DND-41 (cell line): ENCODE results near the gene AGAP5.
A peak's percentile ranks its signal among the peaks of the same experiment; 100 is the strongest.
"Not testable (repeated sequence)": the region's sequence is repeated elsewhere in the genome, so short reads cannot be mapped to it uniquely, and the experiment has no call there.

Experiments
- ATAC-seq: fragments of 200-7000 bp; cut with Tn5 transposase; 3 replicates; pipeline ENCODE4 v1.9.1; 2021; ENCODE audit warnings: low read depth; ENCODE audit not compliant: insufficient read depth
- DNase-seq: peaks from one replicate; pipeline ENCODE4 v3.0.0-alpha.2; 2020
- H2AFZ ChIP-seq: 2 replicates; pipeline ENCODE4 v1.6.0; 2012; ENCODE audit warnings: low read depth, low read length
- H3K27ac ChIP-seq: 2 replicates; pipeline ENCODE4 v1.5.1; 2012; ENCODE audit warnings: low read length, inconsistent platforms
- H3K27me3 ChIP-seq: fragments of 200-600 bp; sonication (generic); 2 replicates; pipeline ENCODE4 v1.6.0; 2012; ENCODE audit warnings: low read length, mild to moderate bottlenecking, inconsistent platforms; ENCODE audit not compliant: insufficient read depth, poor library complexity
- H3K36me3 ChIP-seq: 2 replicates; pipeline ENCODE4 v1.5.1; 2012; ENCODE audit warnings: low read length, inconsistent platforms; ENCODE audit not compliant: insufficient read depth
- H3K4me1 ChIP-seq: 2 replicates; pipeline ENCODE4 v1.5.1; 2012; ENCODE audit warnings: mild to moderate bottlenecking, low read length; ENCODE audit not compliant: insufficient read depth
- H3K4me2 ChIP-seq: 2 replicates; pipeline ENCODE4 v1.6.0; 2012; ENCODE audit warnings: mild to moderate bottlenecking, moderate library complexity, low read length, inconsistent platforms; ENCODE audit not compliant: insufficient read depth
- H3K4me3 ChIP-seq, 2 experiments: fragments of 200-600 bp in 1 of 2; shearing (Covaris generic) in 1 of 2; 2 replicates each; pipeline ENCODE4 v1.5.1; 2012 to 2016; ENCODE audit warnings: inconsistent platforms in 2 of 2, low read length in 2 of 2, mild to moderate bottlenecking in 2 of 2, low read depth in 1 of 2, moderate library complexity in 1 of 2
- H3K79me2 ChIP-seq: 2 replicates; pipeline ENCODE4 v1.6.0; 2012; ENCODE audit warnings: low read length, inconsistent platforms; ENCODE audit not compliant: insufficient read depth
- H3K9ac ChIP-seq: 2 replicates; pipeline ENCODE4 v1.6.0; 2012; ENCODE audit warnings: low read depth, mild to moderate bottlenecking, inconsistent platforms, low read length, moderate library complexity
- H3K9me3 ChIP-seq: 2 replicates; pipeline ENCODE4 v1.5.1; 2012; ENCODE audit warnings: low read length, moderate library complexity, mild to moderate bottlenecking, inconsistent platforms; ENCODE audit not compliant: insufficient read depth, severe bottlenecking
- H4K20me1 ChIP-seq: 2 replicates; pipeline ENCODE4 v1.6.0; 2012; ENCODE audit warnings: low read length; ENCODE audit not compliant: insufficient read depth
- CTCF ChIP-seq: IDR thresholded peaks from 2 replicates; pipeline ENCODE4 v1.5.1; 2012; ENCODE audit warnings: borderline replicate concordance, low read length, moderate library complexity, mild to moderate bottlenecking; ENCODE audit not compliant: poor library complexity, severe bottlenecking; ENCODE audit errors: extremely low read depth
- EZH2 ChIP-seq: IDR thresholded peaks from 3 replicates; pipeline ENCODE4 v1.6.1; 2012; ENCODE audit warnings: borderline replicate concordance, low read depth, mild to moderate bottlenecking, moderate library complexity, low read length, inconsistent platforms; ENCODE audit not compliant: severe bottlenecking

Gene AGAP5

GRCh38 chr10:73732426-73732825, 34.5 kb upstream of the AGAP5 start:
- no peak for TF ChIP-seq EZH2
- TF ChIP-seq CTCF = no peak

GRCh38 chr10:73731588-73732375, 33.9 kb upstream of the AGAP5 start:
- H3K9me3 ChIP-seq = no peaks in the 10 kb centered on the region
- no peaks in the 10 kb centered on the region for H4K20me1 ChIP-seq
- DNase-seq (no peak), ATAC-seq (no peak)
- peak overlapping the region; percentile 87 for H3K9ac ChIP-seq
- no peak overlapping the region for H3K27ac ChIP-seq
- peaks cover 47% of the 10 kb centered on the region for H3K79me2 ChIP-seq
- no peak overlapping the region for H2AFZ ChIP-seq
- H3K27me3 ChIP-seq = no peaks in the 10 kb centered on the region
- no peak for TF ChIP-seq EZH2
- TF ChIP-seq CTCF = no peak
- peaks cover 39% of the 10 kb centered on the region for H3K4me1 ChIP-seq
- peak overlapping the region; percentile 74 for H3K4me2 ChIP-seq
- peak overlapping the region; percentile 92 to 99; a peak in 3 of 4 replicates for H3K4me3 ChIP-seq
- H3K36me3 ChIP-seq = peaks cover 38% of the 10 kb centered on the region

More at GRCh38 chr10:73732426-73732825, 34.5 kb upstream of the AGAP5 start:
- no peak for ATAC-seq
- Histone ChIP-seq H3K9me3 (no peaks in the 10 kb centered on the region), H3K4me1 (peaks cover 39% of the 10 kb centered on the region), H3K4me3 (no peak overlapping the region), H3K4me2 (no peak overlapping the region), H3K9ac (no peak overlapping the region), H3K79me2 (peaks cover 47% of the 10 kb centered on the region), H2AFZ (no peak overlapping the region), H3K36me3 (peaks cover 32% of the 10 kb centered on the region), H3K27me3 (no peaks in the 10 kb centered on the region), H3K27ac (no peak overlapping the region), H4K20me1 (no peaks in the 10 kb centered on the region)
- no peak for DNase-seq

GRCh38 chr10:73730153-73730906, 32.4 kb upstream of the AGAP5 start:
- Histone ChIP-seq H3K4me2 (peak overlapping the region; percentile 74), H3K9ac (peak overlapping the region; percentile 87), H3K4me1 (peaks cover 39% of the 10 kb centered on the region), H3K36me3 (peaks cover 53% of the 10 kb centered on the region), H4K20me1 (no peaks in the 10 kb centered on the region), H3K9me3 (no peaks in the 10 kb centered on the region), H3K4me3 (peak overlapping the region; percentile 92 to 99), H3K27ac (peak overlapping the region; percentile 94), H3K79me2 (peaks cover 47% of the 10 kb centered on the region), H2AFZ (peak overlapping the region; percentile 99), H3K27me3 (no peaks in the 10 kb centered on the region)
- ATAC-seq = peak; percentile 90
- DNase-seq = peak; percentile 95
- TF ChIP-seq EZH2 (no peak), CTCF (no peak)

- Histone ChIP-seq H3K27ac (peak overlapping the region; percentile 94), H3K4me2 (peak overlapping the region; percentile 74), H3K9ac (peak overlapping the region; percentile 87), H2AFZ (peak overlapping the region; percentile 99), H3K36me3 (peaks cover 55% of the 10 kb centered on the region), H3K4me3 (peak overlapping the region; percentile 92 to 99), H3K79me2 (peaks cover 44% of the 10 kb centered on the region), H3K4me1 (peaks cover 38% of the 10 kb centered on the region)
- H4K20me1 ChIP-seq, H3K9me3 ChIP-seq, ATAC-seq, DNase-seq, H3K27me3 ChIP-seq: not testable (repeated sequence)
These were observed 31.9 kb upstream of the AGAP5 start for GRCh38 chr10:73729781-73730152.
